ENCODE measurements around the gene DENND4C. TPM values are rescaled to one million over a fixed set of nuclear protein-coding genes. Genes with fewer than 3 reads are reported as not detected.

DENND4C gene
- total RNA-seq, 1 experiment from 2014 or later, result 40.1 TPM

- H3K9me3 Mint-ChIP-seq (ENCODE audit: unreplicated experiment), result no peaks in the 10 kb centered on the region
- TF ChIP-seq CTCF (IDR thresholded peaks at IDR 0.05; ENCODE audit: insufficient read depth in 1 of 2, low read depth in 1 of 2, low read length in 1 of 2, severe bottlenecking in 1 of 2, unreplicated experiment in 1 of 2), result no peak
- Histone ChIP-seq H3K4me3 (ENCODE audit: low read depth, low read length) (no peak overlapping the region), H3K9me3 (no peaks in the 10 kb centered on the region), H3K4me1 (peaks cover 33% of the 10 kb centered on the region), H3K36me3 (ENCODE audit: control insufficient read depth, insufficient read depth, low read length) (no peaks in the 10 kb centered on the region), H3K27me3 (replicated peaks; ENCODE audit: control insufficient read depth, insufficient read depth, low read length) (no peaks in the 10 kb centered on the region)
- DNase-seq, result no peak
- ChIA-PET POLR2A (no interaction called here), CTCF (no interaction called here)
- no peaks in the 10 kb centered on the region for H3K36me3 Mint-ChIP-seq (ENCODE audit: insufficient read depth, unreplicated experiment)
- no peaks in the 10 kb centered on the region for H3K27me3 Mint-ChIP-seq (ENCODE audit: insufficient read depth, unreplicated experiment)
- no peak overlapping the region for H3K4me3 Mint-ChIP-seq (ENCODE audit: unreplicated experiment)
- intact Hi-C loops (cut with micrococcal nuclease; ENCODE audit: unreplicated experiment), result no loop called here
- peaks cover 12% of the 10 kb centered on the region for H3K4me1 Mint-ChIP-seq (ENCODE audit: low read depth, unreplicated experiment)
- BruUV-seq (replicated peaks), result no TSS peak
- H3K27ac Mint-ChIP-seq (ENCODE audit: unreplicated experiment), result no peak overlapping the region
Measured at GRCh38 chr9:19221326-19221725, 9.2 kb upstream of the DENND4C start.

GRCh38 chr9:19223724-19224123 lies 6.8 kb upstream of the DENND4C start:
- no peaks in the 10 kb centered on the region for H3K27me3 Mint-ChIP-seq (ENCODE audit: insufficient read depth, unreplicated experiment)
- Histone ChIP-seq H3K27me3 (replicated peaks; ENCODE audit: control insufficient read depth, insufficient read depth, low read length) (no peaks in the 10 kb centered on the region), H3K4me1 (peaks cover 35% of the 10 kb centered on the region), H3K4me3 (ENCODE audit: low read depth, low read length) (no peak overlapping the region), H3K36me3 (ENCODE audit: control insufficient read depth, insufficient read depth, low read length) (no peaks in the 10 kb centered on the region), H3K9me3 (no peaks in the 10 kb centered on the region)
- H3K4me3 Mint-ChIP-seq (ENCODE audit: unreplicated experiment), result peak overlapping the region; percentile 4
- H3K27ac Mint-ChIP-seq (ENCODE audit: unreplicated experiment), result peak overlapping the region; percentile 83
- H3K9me3 Mint-ChIP-seq (ENCODE audit: unreplicated experiment), result no peaks in the 10 kb centered on the region
- peak in 1 of 2 experiments; percentile 44 for DNase-seq
- no peak for TF ChIP-seq CTCF (IDR thresholded peaks at IDR 0.05; ENCODE audit: insufficient read depth in 1 of 2, low read depth in 1 of 2, low read length in 1 of 2, severe bottlenecking in 1 of 2, unreplicated experiment in 1 of 2)
- ChIA-PET POLR2A (interaction anchor here (0.6 to 0.9 kb wide), 2 partner anchors 17 to 115 kb away, joined by 3 read pairs; no protein-coding TSS in a partner anchor), CTCF (no interaction called here)
- intact Hi-C loops (cut with micrococcal nuclease; ENCODE audit: unreplicated experiment), result loop anchor here (1.0 kb wide), 1 partner anchor 21 kb away; no protein-coding TSS in a partner anchor
- BruUV-seq (replicated peaks), result no TSS peak
- H3K4me1 Mint-ChIP-seq (ENCODE audit: low read depth, unreplicated experiment), result peaks cover 6% of the 10 kb centered on the region
- H3K36me3 Mint-ChIP-seq (ENCODE audit: insufficient read depth, unreplicated experiment), result no peaks in the 10 kb centered on the region

- no peaks in the 10 kb centered on the region for H3K9me3 Mint-ChIP-seq (ENCODE audit: unreplicated experiment)
- no peak for DNase-seq
- no peaks in the 10 kb centered on the region for H3K27me3 ChIP-seq (replicated peaks; ENCODE audit: control insufficient read depth, insufficient read depth, low read length)
- peak overlapping the region; percentile 57 for H3K27ac Mint-ChIP-seq (ENCODE audit: unreplicated experiment)
- intact Hi-C loops (cut with micrococcal nuclease; ENCODE audit: unreplicated experiment), result loop anchor here (1.0 kb wide), 1 partner anchor 22 kb away; no protein-coding TSS in a partner anchor
- TF ChIP-seq CTCF (IDR thresholded peaks at IDR 0.05; ENCODE audit: insufficient read depth in 1 of 2, low read depth in 1 of 2, low read length in 1 of 2, severe bottlenecking in 1 of 2, unreplicated experiment in 1 of 2), result no peak
- H3K36me3 Mint-ChIP-seq (ENCODE audit: insufficient read depth, unreplicated experiment), result no peaks in the 10 kb centered on the region
- ChIA-PET CTCF (interaction anchor here (1.2 kb wide), 1 partner anchor 176 kb away, joined by 3 read pairs; the partner anchor contains the start of gene RRAGA), POLR2A (no interaction called here)
- H3K4me1 ChIP-seq, result peaks cover 40% of the 10 kb centered on the region
- H3K4me1 Mint-ChIP-seq (ENCODE audit: low read depth, unreplicated experiment), result peaks cover 6% of the 10 kb centered on the region
- no peaks in the 10 kb centered on the region for H3K9me3 ChIP-seq
- no peak overlapping the region for H3K4me3 Mint-ChIP-seq (ENCODE audit: unreplicated experiment)
- H3K4me3 ChIP-seq (ENCODE audit: low read depth, low read length), result no peak overlapping the region
- H3K36me3 ChIP-seq (ENCODE audit: control insufficient read depth, insufficient read depth, low read length), result no peaks in the 10 kb centered on the region
- BruUV-seq (replicated peaks), result no TSS peak
- no peaks in the 10 kb centered on the region for H3K27me3 Mint-ChIP-seq (ENCODE audit: insufficient read depth, unreplicated experiment)
Measured at GRCh38 chr9:19224563-19224962, 5.9 kb upstream of the DENND4C start.

Measured in Caco-2 (cell line).